HEK293T (cell line): ENCODE results near the gene ITSN2.

Experiments used
- SP1 ChIP-seq: fragments of 450-650 bp; IDR thresholded peaks from 2 replicates; pipeline ENCODE4 v1.6.1; 2017
- TF ChIP-seq, protein P1 (sequence below): fragments of 450-650 bp; IDR thresholded peaks from 2 replicates; pipeline ENCODE4 v1.6.1; 2016

GRCh38 chr2:24228470-24228869 is 131.9 kb downstream of the ITSN2 start:
- TF ChIP-seq SP1 = no peak
- TF ChIP-seq, protein P1, sequence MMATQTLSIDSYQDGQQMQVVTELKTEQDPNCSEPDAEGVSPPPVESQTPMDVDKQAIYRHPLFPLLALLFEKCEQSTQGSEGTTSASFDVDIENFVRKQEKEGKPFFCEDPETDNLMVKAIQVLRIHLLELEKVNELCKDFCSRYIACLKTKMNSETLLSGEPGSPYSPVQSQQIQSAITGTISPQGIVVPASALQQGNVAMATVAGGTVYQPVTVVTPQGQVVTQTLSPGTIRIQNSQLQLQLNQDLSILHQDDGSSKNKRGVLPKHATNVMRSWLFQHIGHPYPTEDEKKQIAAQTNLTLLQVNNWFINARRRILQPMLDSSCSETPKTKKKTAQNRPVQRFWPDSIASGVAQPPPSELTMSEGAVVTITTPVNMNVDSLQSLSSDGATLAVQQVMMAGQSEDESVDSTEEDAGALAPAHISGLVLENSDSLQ = no peak
